Measurements from ENCODE around the gene C12orf42.
"Not testable (repeated sequence)": the region's sequence is repeated elsewhere in the genome, so short reads cannot be mapped to it uniquely, and the experiment has no call there.

C12orf42 gene

GRCh38 chr12:103442182-103442555 lies 53.6 kb downstream of the C12orf42 start:
- ChIA-PET CTCF (no interaction called here), POLR2A (no interaction called here)
- no peak for DNase-seq (ENCODE audit: extremely low spot score)
- TF ChIP-seq BHLHE40 (IDR thresholded peaks at IDR 0.05; ENCODE audit: borderline replicate concordance), result no peak
- TF ChIP-seq FOXK2 (IDR thresholded peaks at IDR 0.05), result no peak
- no peak for TF ChIP-seq FOXM1 (IDR thresholded peaks at IDR 0.05; ENCODE audit: borderline replicate concordance)
- no peak for TF ChIP-seq HDGF (IDR thresholded peaks at IDR 0.05; ENCODE audit: borderline replicate concordance)
- TF ChIP-seq ARNT (IDR thresholded peaks at IDR 0.05), result no peak
- no peak for TF ChIP-seq L3MBTL2 (conservative IDR thresholded peaks at IDR 0.05)
- no peak for TF ChIP-seq SP1 (IDR thresholded peaks at IDR 0.05)
- no peak for TF ChIP-seq ELF4 (IDR thresholded peaks at IDR 0.05)
- no peak for TF ChIP-seq SUZ12 (IDR thresholded peaks at IDR 0.05)
- TF ChIP-seq CTBP1 (IDR thresholded peaks at IDR 0.05; ENCODE audit: borderline replicate concordance), result no peak
- TF ChIP-seq ZNF384 (IDR thresholded peaks at IDR 0.05), result no peak
- no peak for TF ChIP-seq TARDBP (IDR thresholded peaks at IDR 0.05)

- ChIA-PET CTCF (no interaction called here), POLR2A (no interaction called here)
- no peak for DNase-seq (ENCODE audit: extremely low spot score)
- no peak for TF ChIP-seq PKNOX1 (IDR thresholded peaks at IDR 0.05)
- no peak for TF ChIP-seq FOXM1 (IDR thresholded peaks at IDR 0.05; ENCODE audit: borderline replicate concordance)
- TF ChIP-seq SUZ12 (IDR thresholded peaks at IDR 0.05), result no peak
- TF ChIP-seq ZNF384 (IDR thresholded peaks at IDR 0.05), result no peak
- TF ChIP-seq HDGF (IDR thresholded peaks at IDR 0.05; ENCODE audit: borderline replicate concordance), result no peak
- TF ChIP-seq ELF4 (IDR thresholded peaks at IDR 0.05), result no peak
- no peak for TF ChIP-seq TARDBP (IDR thresholded peaks at IDR 0.05)
- TF ChIP-seq FOXK2 (IDR thresholded peaks at IDR 0.05), result no peak
Measured at GRCh38 chr12:103441437-103442181, 54.2 kb downstream of the C12orf42 start.

GRCh38 chr12:103434165-103435105 lies 61.3 kb downstream of the C12orf42 start:
- POLR2A ChIA-PET; DNase-seq (ENCODE audit: extremely low spot score): not testable (repeated sequence)
- CTCF ChIA-PET, result interaction anchor here (0.7 kb wide), 1 partner anchor 1691 kb away, joined by 3 read pairs; no protein-coding TSS in a partner anchor

GRCh38 chr12:103431950-103432349 lies 63.8 kb downstream of the C12orf42 start:
- ChIA-PET CTCF (no interaction called here), POLR2A (no interaction called here)
- TF ChIP-seq PKNOX1 (IDR thresholded peaks at IDR 0.05), result no peak
- no peak for TF ChIP-seq HDGF (IDR thresholded peaks at IDR 0.05; ENCODE audit: borderline replicate concordance)
- TF ChIP-seq CTBP1 (IDR thresholded peaks at IDR 0.05; ENCODE audit: borderline replicate concordance), result no peak
- no peak for TF ChIP-seq TARDBP (IDR thresholded peaks at IDR 0.05)
- no peak for TF ChIP-seq SUZ12 (IDR thresholded peaks at IDR 0.05)
- no peak for TF ChIP-seq BHLHE40 (IDR thresholded peaks at IDR 0.05; ENCODE audit: borderline replicate concordance)
- no peak for TF ChIP-seq ARNT (IDR thresholded peaks at IDR 0.05)
- no peak for TF ChIP-seq LEF1 (IDR thresholded peaks at IDR 0.05; ENCODE audit: borderline replicate concordance)
- TF ChIP-seq ZNF384 (IDR thresholded peaks at IDR 0.05), result no peak
- DNase-seq (ENCODE audit: extremely low spot score), result no peak

- CTCF ChIA-PET, result no interaction called here
- POLR2A ChIA-PET, result no interaction called here
Measured at GRCh38 chr12:103431387-103431786, 64.4 kb downstream of the C12orf42 start.

GRCh38 chr12:103425674-103426073 lies 70.1 kb downstream of the C12orf42 start:
- DNase-seq (ENCODE audit: extremely low spot score); CTCF ChIA-PET; POLR2A ChIA-PET: not testable (repeated sequence)

More at GRCh38 chr12:103431387-103431786, 64.4 kb downstream of the C12orf42 start:
- DNase-seq (ENCODE audit: extremely low spot score), result no peak
- TF ChIP-seq FOXK2 (IDR thresholded peaks at IDR 0.05), result no peak
- no peak for TF ChIP-seq PKNOX1 (IDR thresholded peaks at IDR 0.05)
- TF ChIP-seq ZNF384 (IDR thresholded peaks at IDR 0.05), result no peak
- TF ChIP-seq L3MBTL2 (conservative IDR thresholded peaks at IDR 0.05), result no peak
- no peak for TF ChIP-seq ARNT (IDR thresholded peaks at IDR 0.05)
- TF ChIP-seq BHLHE40 (IDR thresholded peaks at IDR 0.05; ENCODE audit: borderline replicate concordance), result no peak
- TF ChIP-seq LEF1 (IDR thresholded peaks at IDR 0.05; ENCODE audit: borderline replicate concordance), result no peak
- TF ChIP-seq HDGF (IDR thresholded peaks at IDR 0.05; ENCODE audit: borderline replicate concordance), result no peak

GRCh38 chr12:103424849-103425586 lies 70.8 kb downstream of the C12orf42 start:
- POLR2A ChIA-PET, CTCF ChIA-PET: not testable (repeated sequence)

More at GRCh38 chr12:103424849-103425586, 70.8 kb downstream of the C12orf42 start:
- not testable (repeated sequence) for DNase-seq (ENCODE audit: extremely low spot score)
